ENCODE measurements around the gene IQCK.

DNA sequence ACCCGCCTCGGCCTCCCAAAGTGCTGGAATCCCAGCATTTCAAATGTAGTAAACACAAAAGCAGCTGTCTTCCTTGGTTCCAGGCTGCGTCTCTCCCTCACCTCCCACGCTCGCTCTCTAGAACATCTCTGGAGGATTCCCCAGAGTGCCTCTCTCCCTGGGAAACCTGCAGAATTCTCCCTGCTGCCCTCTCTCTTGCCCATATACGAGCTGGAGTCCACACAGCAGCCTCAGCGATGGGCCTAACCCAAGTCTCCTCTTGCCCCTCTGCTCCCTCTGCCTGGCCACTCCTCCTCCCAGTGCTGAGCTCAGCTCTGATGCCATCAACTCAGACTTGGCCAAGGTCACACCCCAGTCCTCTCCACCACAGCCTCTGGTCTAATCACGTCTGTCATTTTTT is 156.0 kb downstream of the IQCK start:
- TF ChIP-seq CTCF (IDR thresholded peaks at IDR 0.05), result no peak
- no peak for TF ChIP-seq EP300 (IDR thresholded peaks at IDR 0.05)
- TF ChIP-seq POLR2A (IDR thresholded peaks at IDR 0.05), result no peak
- no peak for TF ChIP-seq POLR2AphosphoS5 (IDR thresholded peaks at IDR 0.05)

Data from upper lobe of left lung (tissue), 4 donors.